Inflammatory macrophage (primary cell): Measurements from ENCODE around the gene TRABD2B.

Experiments used
- DNase-seq, 2 donors: peaks; one replicate each; pipeline ENCODE4 v3.0.0-alpha.2; 2020 to 2022

TRABD2B gene

DNA sequence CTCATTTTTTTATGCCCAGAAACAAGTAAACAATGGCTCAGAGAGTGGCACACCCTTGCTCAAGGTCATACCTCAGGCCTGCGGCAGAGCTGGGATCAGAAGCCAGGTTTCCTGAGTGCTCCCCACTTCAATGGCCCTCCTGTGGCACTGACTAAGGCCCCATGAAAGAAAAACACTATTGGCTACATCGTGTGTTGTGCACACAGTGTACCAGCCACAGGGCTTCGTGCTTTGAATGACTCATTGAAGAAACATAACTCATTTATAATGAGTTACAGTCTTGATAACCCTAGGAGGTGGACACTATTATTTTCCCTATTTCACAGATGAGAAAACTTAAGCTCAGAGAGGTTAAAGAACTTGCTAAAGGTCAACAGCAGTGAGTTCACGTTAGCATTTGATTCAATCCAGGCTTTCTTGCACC lies 91.2 kb downstream of the TRABD2B start:
- no peak for DNase-seq

GRCh38 chr1:47903723-47904122 lies 93.5 kb downstream of the TRABD2B start:
- no peak for DNase-seq

DNA sequence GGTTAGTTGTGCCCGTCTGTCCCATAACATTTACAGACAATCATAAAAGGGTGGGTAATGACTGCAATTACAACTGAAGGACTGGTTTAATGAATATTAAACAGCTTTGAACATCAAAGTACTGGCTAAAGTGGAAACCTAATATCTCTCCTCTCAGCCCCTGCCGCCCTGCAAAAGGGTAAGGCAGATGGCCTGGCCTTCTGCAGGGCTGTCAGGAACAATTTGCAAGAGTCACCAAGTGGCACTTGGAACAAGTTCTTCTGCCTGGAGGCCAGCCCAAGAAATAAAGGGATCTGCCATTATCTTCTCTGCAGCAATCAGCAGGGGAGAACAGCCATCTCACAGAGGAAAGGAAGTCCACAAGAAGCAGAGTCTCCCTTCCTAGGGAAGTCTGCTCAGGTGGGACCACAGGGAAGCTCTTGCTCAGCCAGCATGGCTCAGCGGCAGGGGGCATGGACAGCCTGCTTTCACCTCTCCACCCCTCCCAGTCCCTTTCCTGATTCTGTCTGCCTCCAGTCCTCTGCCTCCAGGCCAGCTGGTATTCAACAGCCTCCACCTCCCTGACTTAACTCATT lies 96.1 kb downstream of the TRABD2B start:
- no peak for DNase-seq

GRCh38 chr1:47898133-47898845 lies 98.9 kb downstream of the TRABD2B start:
- no peak for DNase-seq

DNA sequence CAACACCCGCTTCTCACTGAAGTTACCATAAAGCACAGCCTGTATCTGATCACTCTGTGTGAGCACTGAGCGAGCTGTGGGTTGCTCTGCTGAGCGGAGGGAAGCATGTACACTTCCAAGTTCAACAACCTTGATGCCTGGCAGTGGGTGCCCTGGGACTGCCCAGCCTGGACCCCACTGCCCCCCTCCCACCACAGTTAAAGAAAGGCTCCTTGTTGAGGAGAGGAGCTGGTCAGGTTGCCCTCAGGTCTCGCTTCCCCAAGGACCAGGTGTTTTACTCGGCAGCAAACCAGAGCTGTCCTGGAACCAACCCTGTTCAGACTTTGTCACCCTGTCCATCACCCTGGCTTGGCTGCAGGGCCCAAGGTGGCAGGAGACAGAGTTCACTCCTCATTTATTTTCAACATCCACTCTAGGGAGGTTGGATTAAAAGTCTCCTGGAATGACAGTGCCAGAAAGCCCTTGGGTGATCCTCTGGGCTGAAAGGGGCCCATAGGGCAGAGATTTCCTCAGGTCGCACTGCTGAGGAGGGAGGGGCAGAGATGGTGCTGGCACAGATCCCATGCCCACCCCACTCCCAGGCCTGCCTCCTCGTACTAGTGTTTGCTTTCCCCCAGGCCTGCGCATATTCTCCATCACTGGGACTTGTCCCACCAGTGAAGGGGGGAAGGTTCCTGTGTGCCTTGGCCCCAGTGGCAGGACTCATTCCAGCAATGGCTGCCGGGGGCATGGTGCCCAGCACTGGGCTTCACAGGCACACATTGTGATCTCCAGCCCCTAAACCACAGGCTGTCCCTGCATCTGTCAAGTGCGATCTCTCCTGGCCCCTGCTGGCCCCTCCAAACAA lies 101.7 kb downstream of the TRABD2B start:
- no peak for DNase-seq

DNA sequence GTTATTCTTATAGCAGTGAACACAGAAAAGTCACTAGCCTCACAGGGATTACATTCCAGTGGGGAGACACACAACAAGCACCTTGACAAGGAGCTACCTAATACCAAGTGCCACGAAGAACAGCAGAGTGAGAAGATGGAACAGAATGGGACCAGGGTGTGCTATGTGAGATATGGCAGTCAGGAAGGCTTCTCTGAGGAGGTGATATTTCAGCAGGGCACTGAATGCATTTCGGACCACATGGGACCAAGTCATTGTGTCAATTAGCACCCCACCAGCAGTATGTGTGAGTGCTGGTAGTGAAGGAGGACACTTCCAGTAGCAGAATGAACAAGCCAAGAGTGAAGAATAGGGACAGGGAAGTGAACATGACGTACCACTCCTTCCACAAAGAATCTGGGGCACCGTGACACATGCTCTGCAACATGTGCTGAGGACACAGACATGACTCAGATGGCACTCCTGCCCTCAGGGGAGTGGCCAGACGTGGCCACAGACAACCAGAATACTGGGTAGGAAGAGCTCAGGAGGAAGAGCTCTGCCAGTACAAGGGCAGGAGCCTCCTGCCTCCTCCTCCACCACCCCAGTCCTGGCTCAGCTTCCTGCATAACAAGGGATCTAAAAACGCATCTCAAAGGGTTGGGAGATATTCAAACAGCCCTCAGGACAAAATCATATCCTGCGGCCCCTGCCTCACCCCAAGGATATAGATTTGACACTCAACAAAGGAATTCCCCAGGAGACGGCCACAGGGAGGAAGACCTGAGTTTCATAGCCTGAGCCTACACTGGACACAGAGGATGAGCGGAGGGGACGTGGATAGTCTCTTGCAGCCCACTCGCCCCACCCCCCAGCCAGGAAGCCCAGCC lies 102.5 kb downstream of the TRABD2B start:
- DNase-seq: peak; percentile 59 to 77

- no peak for DNase-seq
Measured at GRCh38 chr1:47893412-47893811, 103.8 kb downstream of the TRABD2B start.

DNA sequence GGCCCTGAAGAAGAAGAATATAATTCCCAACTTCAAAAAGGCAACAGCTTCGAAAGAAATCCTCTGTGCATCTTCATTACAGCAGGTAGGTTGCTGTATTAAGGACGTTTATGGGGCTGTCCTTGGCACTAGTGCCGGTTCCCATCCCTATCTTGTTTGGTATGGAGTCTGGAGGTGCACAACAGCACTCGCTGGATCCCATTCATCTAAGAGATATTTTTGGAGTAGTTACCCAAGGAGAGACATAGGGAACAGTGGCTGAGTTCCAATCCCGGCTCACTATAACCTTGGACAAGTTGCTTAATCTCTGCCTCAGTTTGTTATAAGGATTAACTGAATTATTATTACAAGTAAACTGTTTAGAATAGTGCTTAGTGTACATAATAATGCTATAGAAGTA lies 106.4 kb downstream of the TRABD2B start:
- DNase-seq: no peak

GRCh38 chr1:47888294-47888629 lies 108.9 kb downstream of the TRABD2B start:
- no peak for DNase-seq

- DNase-seq: no peak
Measured at GRCh38 chr1:47887475-47888293, 109.5 kb downstream of the TRABD2B start.

- no peak for DNase-seq
Measured at GRCh38 chr1:47887060-47887459, 110.1 kb downstream of the TRABD2B start.

DNA sequence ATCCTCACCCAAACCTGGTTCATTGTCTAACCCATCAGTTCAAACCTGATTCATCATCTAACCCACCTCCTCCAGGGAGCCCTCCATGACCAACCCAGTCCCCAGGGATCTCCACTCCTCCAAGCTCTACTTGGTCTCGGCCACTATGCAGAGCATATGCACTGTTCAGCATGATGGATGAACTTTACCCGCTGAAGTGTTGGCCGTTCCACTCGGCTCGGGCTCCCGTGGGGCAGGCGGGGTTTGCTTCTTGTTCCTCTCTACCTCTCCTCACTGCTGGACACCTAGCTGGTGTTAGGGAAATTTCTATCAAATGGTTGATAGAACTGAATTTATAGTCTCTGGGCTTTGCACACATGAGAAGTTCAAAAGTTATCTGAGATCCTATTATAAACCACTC lies 111.0 kb downstream of the TRABD2B start:
- DNase-seq: no peak

DNA sequence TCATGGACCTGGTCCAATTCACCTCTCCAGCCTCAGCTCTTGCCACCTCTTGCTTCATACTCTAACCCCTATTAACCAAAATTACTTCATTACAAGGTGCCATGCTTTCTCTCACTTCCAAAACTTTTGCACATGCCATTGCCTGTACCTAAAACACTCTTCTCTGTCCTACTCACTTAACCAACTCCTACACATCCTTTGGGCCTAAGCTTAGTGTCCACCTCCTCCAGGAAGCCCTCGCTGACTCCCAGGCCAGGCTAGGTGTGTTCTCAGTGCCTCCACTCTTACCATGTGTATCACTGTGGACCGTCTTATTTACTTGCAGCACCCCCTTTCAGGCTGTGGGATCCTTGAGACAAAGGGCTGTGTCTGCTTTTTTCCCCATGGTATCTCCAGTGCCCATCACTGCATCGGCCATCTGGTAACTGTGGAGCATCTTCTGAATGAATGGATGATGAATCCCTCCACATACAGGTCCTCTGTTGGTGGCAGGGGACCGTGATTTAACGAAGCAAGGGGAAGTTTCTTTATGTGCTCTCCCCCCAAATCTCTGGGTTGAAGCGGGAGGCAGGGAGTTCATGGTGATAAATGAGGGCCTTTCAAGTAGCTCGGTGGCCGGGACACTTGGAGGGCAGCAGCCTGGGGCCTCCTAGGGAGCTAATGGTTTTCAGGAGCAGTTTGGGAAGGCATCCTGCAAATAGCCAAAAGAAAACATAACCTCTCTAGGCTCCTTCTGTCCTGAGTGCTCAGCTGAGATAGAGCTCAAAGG lies 111.9 kb downstream of the TRABD2B start:
- no peak for DNase-seq

DNA sequence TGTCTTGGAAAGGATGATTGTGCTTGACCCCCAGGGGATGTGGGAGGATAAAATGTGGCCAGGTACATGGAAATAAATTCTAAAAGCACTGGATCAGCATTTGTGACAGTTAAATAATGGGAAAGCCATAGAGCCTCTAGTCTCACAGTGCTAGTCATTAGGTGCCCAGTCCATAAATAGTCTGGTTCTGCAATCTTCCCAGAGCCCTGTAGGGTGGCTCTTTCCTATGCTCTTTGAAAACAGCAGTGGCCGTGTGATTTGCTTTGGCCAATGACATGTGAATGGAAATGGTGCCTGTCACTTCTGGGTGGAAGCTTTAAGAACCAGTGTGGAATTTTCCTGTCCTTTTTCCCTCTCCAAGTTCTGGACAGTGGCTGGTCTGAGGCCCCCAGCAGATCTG lies 113.2 kb downstream of the TRABD2B start:
- DNase-seq: no peak

DNA sequence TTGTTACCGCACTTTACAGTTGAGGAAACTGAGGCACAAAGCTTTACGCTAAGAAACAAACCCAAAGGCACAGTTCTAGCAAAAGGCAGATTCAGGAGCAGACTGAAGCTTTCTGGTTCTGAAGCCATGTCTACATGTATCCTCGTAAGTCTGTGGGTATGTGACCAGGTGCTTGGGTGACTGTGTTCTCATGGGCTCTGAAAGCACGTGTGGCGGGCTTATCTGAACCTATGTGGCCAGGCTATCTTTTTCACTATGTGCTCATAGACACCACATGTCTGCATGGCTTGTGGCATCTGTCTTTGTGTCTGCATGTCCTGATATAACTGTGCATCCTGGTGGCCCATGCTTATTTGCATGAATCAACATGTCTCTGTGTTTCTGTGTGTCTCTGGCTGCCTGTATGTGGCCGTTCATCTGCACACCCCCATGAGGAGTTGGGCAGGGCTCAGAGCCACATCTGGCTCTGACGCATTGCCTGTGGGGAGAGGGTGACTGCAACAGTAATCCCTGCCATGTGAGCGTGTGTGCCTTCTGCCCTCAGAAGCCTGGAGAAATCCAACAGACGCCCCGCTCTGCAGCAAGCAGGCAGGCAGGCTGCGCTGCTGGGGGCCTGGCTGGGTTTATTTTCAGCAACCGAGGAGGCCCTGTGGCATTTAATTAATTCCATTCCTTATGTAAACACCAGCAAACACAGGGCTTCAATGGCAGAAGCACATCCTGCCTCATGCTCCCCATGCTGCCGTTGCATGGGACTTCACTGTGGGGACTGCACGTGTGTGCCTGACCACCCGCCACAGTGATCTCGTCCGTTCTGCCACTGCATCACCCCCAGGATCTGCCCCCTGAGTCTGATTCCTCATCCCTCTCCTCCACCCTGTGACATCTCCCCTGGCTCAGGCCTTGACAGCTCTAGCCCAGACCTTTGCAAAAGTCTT lies 115.4 kb downstream of the TRABD2B start:
- no peak for DNase-seq

DNA sequence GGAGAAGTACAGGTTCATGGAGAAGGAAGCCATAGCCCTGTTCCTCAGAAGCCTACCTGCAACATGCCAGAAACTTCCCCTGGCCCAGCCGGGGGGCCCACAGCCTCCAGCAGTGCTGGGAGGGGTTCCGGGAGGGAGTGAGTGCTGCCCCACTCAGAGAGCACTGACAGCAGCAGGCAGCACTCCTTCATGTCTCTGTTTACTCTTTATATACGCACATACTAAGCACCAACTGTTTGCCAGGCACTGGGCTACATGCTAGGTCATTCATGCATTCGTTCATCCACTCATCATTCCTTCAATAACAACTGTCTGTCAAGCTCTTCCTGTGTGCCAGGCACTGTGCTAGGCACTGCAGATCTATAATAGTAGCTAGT lies 120.6 kb downstream of the TRABD2B start:
- DNase-seq: no peak

- no peak for DNase-seq
Measured at GRCh38 chr1:47875831-47876586, 121.2 kb downstream of the TRABD2B start.

DNA sequence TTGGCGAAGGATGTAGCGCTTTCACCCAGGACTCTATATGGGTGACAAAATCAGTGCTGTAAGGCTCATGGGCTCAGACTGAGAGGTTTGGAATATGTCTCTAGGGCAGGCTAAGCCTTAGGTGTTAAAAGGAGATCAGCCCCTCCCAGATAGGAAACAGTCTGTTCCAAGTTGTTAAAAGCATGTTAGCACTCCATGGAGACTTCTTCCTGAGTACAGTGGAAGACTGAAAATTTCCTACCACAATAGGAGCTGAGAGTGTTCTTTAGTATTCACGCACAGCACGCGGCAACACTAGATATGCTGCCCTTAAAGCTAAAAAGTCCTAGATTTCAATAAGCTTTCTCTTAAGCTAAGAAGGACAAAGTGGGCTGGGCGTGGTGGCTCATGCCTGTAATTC lies 122.1 kb downstream of the TRABD2B start:
- no peak for DNase-seq

DNA sequence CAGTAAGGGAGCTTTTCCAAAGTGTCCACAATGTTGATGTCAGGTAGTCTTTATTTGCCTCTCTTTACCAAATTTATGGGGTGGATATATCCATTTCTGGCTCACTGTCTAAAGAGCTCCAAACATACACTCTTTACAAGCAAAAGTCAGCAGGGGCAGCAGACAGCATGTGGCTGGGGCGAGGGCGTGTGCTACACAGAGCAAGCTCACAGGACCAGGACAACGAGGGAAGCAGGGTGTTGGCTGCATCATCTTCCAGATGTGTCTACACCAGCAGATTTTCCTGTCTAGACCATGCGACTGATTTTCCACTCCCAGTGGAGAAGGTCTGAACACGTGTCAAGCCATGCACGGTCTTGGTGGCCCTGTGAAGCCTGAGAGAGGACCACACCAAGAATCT lies 123.8 kb downstream of the TRABD2B start:
- no peak for DNase-seq
